GM19043 (cell line): ENCODE data around the gene CDCA4.

ENCODE experiments used
- ATAC-seq: cut with Tn5 transposase; IDR thresholded peaks from one replicate; pipeline ENCODE4 v1.9.1; 2021; ENCODE audit warnings: low read depth; ENCODE audit not compliant: unreplicated experiment

CDCA4 gene

GRCh38 chr14:105019861-105020814 lies 745 bp downstream of the CDCA4 start:
- ATAC-seq, result peak; percentile 10

- no peak for ATAC-seq
These were observed 2.5 kb downstream of the CDCA4 start for GRCh38 chr14:105018414-105018813.

GRCh38 chr14:105015905-105016304 lies 5.0 kb downstream of the CDCA4 start:
- ATAC-seq, result no peak

GRCh38 chr14:105015242-105015641 lies 5.6 kb downstream of the CDCA4 start:
- ATAC-seq, result no peak

GRCh38 chr14:105014631-105015030 lies 6.3 kb downstream of the CDCA4 start:
- no peak for ATAC-seq

GRCh38 chr14:105014032-105014431 lies 6.9 kb downstream of the CDCA4 start:
- no peak for ATAC-seq

GRCh38 chr14:105013150-105013785 lies 7.6 kb downstream of the CDCA4 start:
- no peak for ATAC-seq

- no peak for ATAC-seq
These were observed 8.5 kb downstream of the CDCA4 start for GRCh38 chr14:105012171-105012985.

- no peak for ATAC-seq
These were observed 9.4 kb downstream of the CDCA4 start for GRCh38 chr14:105011312-105011990.

- ATAC-seq, result no peak
These were observed 10.0 kb downstream of the CDCA4 start for GRCh38 chr14:105010891-105011291.

- no peak for ATAC-seq
These were observed 10.8 kb downstream of the CDCA4 start for GRCh38 chr14:105010106-105010505.

GRCh38 chr14:105007593-105008264 lies 13.2 kb downstream of the CDCA4 start:
- ATAC-seq, result no peak

- ATAC-seq, result no peak
These were observed 13.9 kb downstream of the CDCA4 start for GRCh38 chr14:105006831-105007592.

- no peak for ATAC-seq
These were observed 14.7 kb downstream of the CDCA4 start for GRCh38 chr14:105005929-105006830.

GRCh38 chr14:105005329-105005928 lies 15.5 kb downstream of the CDCA4 start:
- ATAC-seq, result no peak

- ATAC-seq, result no peak
These were observed 21.5 kb downstream of the CDCA4 start for GRCh38 chr14:104999361-104999760.

GRCh38 chr14:104998801-104999200 lies 22.1 kb downstream of the CDCA4 start:
- no peak for ATAC-seq

- ATAC-seq, result no peak
These were observed 24.4 kb downstream of the CDCA4 start for GRCh38 chr14:104996483-104996882.
